A549 (cell line): ENCODE measurements around the gene COX7B. TPM values are rescaled to one million over a fixed set of nuclear protein-coding genes. Genes with fewer than 3 reads are reported as not detected.

Experiments
- ATAC-seq, 2 experiments: fragments of 200-7000 bp in 1 of 2; fragments of >200 bp in 1 of 2; cut with Nextera tagmentation in 1 of 2; cut with Tn5 transposase in 1 of 2; 3 replicates each; pipeline versions ENCODE4 v1.8.0 to v1.9.1; 2018 to 2020; ENCODE audit warnings: mild to moderate bottlenecking in 1 of 2, moderate library complexity in 1 of 2
- CTCF ChIA-PET: fragments of 300-600 bp; sonication (Branson Sonifier 250); formaldehyde crosslinking; extraction: SDS; loops from one replicate; lab custom pipeline; 2021; ENCODE audit warnings: antibody characterized with exemption, inconsistent platforms; lab: Yijun Ruan, JAX
- POLR2A ChIA-PET: fragments of 350-600 bp; formaldehyde crosslinking; extraction: SDS; loops from one replicate; lab custom pipeline; 2021; ENCODE audit warnings: antibody characterized with exemption, inconsistent platforms; lab: Yijun Ruan, JAX
- DNase-seq, 2 experiments: peaks; one replicate each; pipeline versions ENCODE4 v3.0.0 to v3.0.0-alpha.2; 2011 to 2016; ENCODE audit warnings: low read depth in 1 of 2, low spot score in 1 of 2
- FAIRE-seq: peaks from 2 replicates; lab custom pipeline; 2011; peaks lifted over from hg19 to GRCh38; lab: Jason Lieb, UNC
- H3K27ac ChIP-seq, 2 experiments: fragments of >200 bp; sonication (Bioruptor Twin); formaldehyde crosslinking; 3 replicates each; pipeline ENCODE4 v1.5.1; 2016 to 2017
- H3K4me1 ChIP-seq: fragments of >200 bp; sonication (Bioruptor Twin); formaldehyde crosslinking; 3 replicates; pipeline ENCODE4 v1.6.1; 2016
- H3K4me2 ChIP-seq: fragments of >200 bp; sonication (Bioruptor Twin); formaldehyde crosslinking; 3 replicates; pipeline ENCODE4 v1.6.1; 2016
- H3K4me3 ChIP-seq: fragments of >200 bp; sonication (Bioruptor Twin); formaldehyde crosslinking; 3 replicates; pipeline ENCODE4 v1.5.1; 2016
- H3K9me3 ChIP-seq: fragments of >200 bp; sonication (Bioruptor Twin); formaldehyde crosslinking; 3 replicates; pipeline ENCODE4 v1.6.1; 2016
- BHLHE40 ChIP-seq: IDR thresholded peaks from 2 replicates; pipeline ENCODE4 v1.6.1; 2012; ENCODE audit warnings: low read depth, low read length, inconsistent platforms
- CBX2 ChIP-seq: fragments of 200-600 bp; sonication (generic); IDR thresholded peaks from 2 replicates; pipeline ENCODE4 v1.6.1; 2016; ENCODE audit warnings: low read depth, mild to moderate bottlenecking, borderline replicate concordance
- CBX8 ChIP-seq: fragments of 200-600 bp; sonication (generic); IDR thresholded peaks from 2 replicates; pipeline ENCODE4 v1.6.1; 2016
- EHF ChIP-seq: fragments of 250-450 bp; sonication (Bioruptor Pico); IDR thresholded peaks from 2 replicates; pipeline ENCODE4 v1.5.0; 2020; ENCODE audit warnings: mild to moderate bottlenecking
- ESRRA ChIP-seq: fragments of 150-350 bp; IDR thresholded peaks from 2 replicates; pipeline ENCODE4 v1.6.1; 2014; ENCODE audit warnings: mild to moderate bottlenecking, low read length, borderline replicate concordance
- FOSL2 ChIP-seq, 2 experiments: fragments of 450-650 bp in 1 of 2; fragments of >200 bp in 1 of 2; sonication (Bioruptor Twin) in 1 of 2; formaldehyde crosslinking; IDR thresholded peaks; 2 replicates each; pipeline versions ENCODE4 v1.5.0 to v1.6.1; 2016 to 2020; ENCODE audit warnings: mild to moderate bottlenecking in 1 of 2, moderate library complexity in 1 of 2
- FOXS1 ChIP-seq: fragments of 250-450 bp; sonication (Bioruptor Pico); IDR thresholded peaks from 2 replicates; pipeline ENCODE4 v1.5.0; 2020; ENCODE audit warnings: mild to moderate bottlenecking, moderate library complexity
- GATA3 ChIP-seq: IDR thresholded peaks from 2 replicates; pipeline ENCODE4 v1.6.1; 2012; ENCODE audit warnings: borderline replicate concordance
- HEYL ChIP-seq: fragments of 250-450 bp; sonication (Bioruptor Pico); IDR thresholded peaks from 2 replicates; pipeline ENCODE4 v1.8.0; 2021; ENCODE audit warnings: mild to moderate bottlenecking, moderate library complexity
- HOXA7 ChIP-seq: fragments of 250-450 bp; sonication (Bioruptor Pico); IDR thresholded peaks from 2 replicates; pipeline ENCODE4 v1.5.0; 2020; ENCODE audit warnings: mild to moderate bottlenecking, moderate library complexity
- HOXB13 ChIP-seq: fragments of 250-450 bp; sonication (Bioruptor Pico); IDR thresholded peaks from 2 replicates; pipeline ENCODE4 v1.5.0; 2020; ENCODE audit warnings: low read depth, mild to moderate bottlenecking, moderate library complexity
- HOXB5 ChIP-seq: fragments of 250-450 bp; sonication (Bioruptor Pico); IDR thresholded peaks from 2 replicates; pipeline ENCODE4 v1.5.0; 2020; ENCODE audit warnings: mild to moderate bottlenecking, moderate library complexity
- JUN ChIP-seq, 2 experiments: fragments of >200 bp; sonication (Bioruptor Twin); formaldehyde crosslinking; IDR thresholded peaks; 2 replicates in 1 of 2; 3 replicates in 1 of 2; pipeline ENCODE4 v1.6.1; 2016 to 2017
- KDM5A ChIP-seq: fragments of 200-600 bp; sonication (generic); IDR thresholded peaks from 2 replicates; pipeline ENCODE4 v1.6.1; 2016; ENCODE audit warnings: antibody characterized with exemption, mild to moderate bottlenecking
- PHF8 ChIP-seq: fragments of 200-600 bp; sonication (generic); IDR thresholded peaks from 2 replicates; pipeline ENCODE4 v1.6.1; 2016; ENCODE audit warnings: low read depth, mild to moderate bottlenecking, antibody characterized with exemption, moderate library complexity, borderline replicate concordance
- POLR2A ChIP-seq: IDR thresholded peaks from 2 replicates; pipeline ENCODE4 v1.6.1; 2012; ENCODE audit warnings: mild to moderate bottlenecking, low read length
- RAD21 ChIP-seq, 2 experiments: fragments of >200 bp in 1 of 2; sonication (Bioruptor Twin) in 1 of 2; formaldehyde crosslinking in 1 of 2; IDR thresholded peaks in 1 of 2; conservative IDR thresholded peaks in 1 of 2; 2 replicates in 1 of 2; 3 replicates in 1 of 2; pipeline ENCODE4 v1.6.1; 2012 to 2018; ENCODE audit warnings: inconsistent platforms in 1 of 2
- RARB ChIP-seq: fragments of 250-450 bp; sonication (Bioruptor Pico); IDR thresholded peaks from 2 replicates; pipeline ENCODE4 v1.8.0; 2021; ENCODE audit warnings: mild to moderate bottlenecking, moderate library complexity
- RCOR1 ChIP-seq: fragments of 150-350 bp; IDR thresholded peaks from 2 replicates; pipeline ENCODE4 v1.6.1; 2014; ENCODE audit warnings: antibody characterized with exemption, low read length, low read depth
- RNF2 ChIP-seq: fragments of 200-600 bp; sonication (generic); IDR thresholded peaks from 2 replicates; pipeline ENCODE4 v1.6.1; 2016; ENCODE audit warnings: low read depth, mild to moderate bottlenecking, antibody characterized with exemption, moderate library complexity, borderline replicate concordance
- SMC3 ChIP-seq: fragments of >200 bp; sonication (Bioruptor Twin); formaldehyde crosslinking; IDR thresholded peaks from 3 replicates; pipeline ENCODE4 v1.6.1; 2018; ENCODE audit warnings: inconsistent platforms
- TFCP2L1 ChIP-seq: fragments of 250-450 bp; sonication (Bioruptor Pico); IDR thresholded peaks from 2 replicates; pipeline ENCODE4 v1.5.0; 2021; ENCODE audit warnings: mild to moderate bottlenecking
- TP53 ChIP-seq: fragments of 250-450 bp; sonication (Bioruptor Pico); IDR thresholded peaks from 2 replicates; pipeline ENCODE4 v1.5.0; 2021; ENCODE audit warnings: mild to moderate bottlenecking, moderate library complexity
- ZFP36 ChIP-seq: fragments of 450-650 bp; IDR thresholded peaks from 2 replicates; pipeline ENCODE4 v1.6.1; 2014; ENCODE audit warnings: borderline replicate concordance; ENCODE audit not compliant: partially characterized antibody
- ZNF302 ChIP-seq: fragments of 250-450 bp; sonication (Bioruptor Pico); IDR thresholded peaks from 2 replicates; pipeline ENCODE4 v1.9.0; 2021; ENCODE audit warnings: inconsistent platforms, mild to moderate bottlenecking, moderate library complexity
- WGBS: methylation state at CpG from one replicate; pipeline ENCODE4 v1.1.6; 2017; ENCODE audit errors: missing lambda C conversion rate; 5-methylcytosine and 5-hydroxymethylcytosine counted together
- polyA plus RNA-seq, 4 experiments: library from polyadenylated mRNA; depleted of rRNA in 3 of 4; stranded (reverse); fragments of >200 nt; fragmentation: RNase III in 1 of 4; extraction: RNeasy Plus Mini Kit Qiagen cat#74134 plus additional on column Dnase treatment in 1 of 4; gene quantifications; 2 replicates in 3 of 4; 3 replicates in 1 of 4; pipeline ENCODE4 v1.2.3, GENCODE V29; 2011 to 2017
- TF ChIP-seq, protein P1 (sequence below): fragments of >200 bp; sonication (Bioruptor Twin); formaldehyde crosslinking; IDR thresholded peaks from 3 replicates; pipeline ENCODE4 v1.6.1; 2016
- TF ChIP-seq, protein P2 (sequence below): fragments of 450-650 bp; IDR thresholded peaks from 2 replicates; pipeline ENCODE4 v1.6.1; 2014; ENCODE audit warnings: antibody characterized with exemption
- TF ChIP-seq, protein P3 (sequence below): IDR thresholded peaks from 2 replicates; pipeline ENCODE4 v1.6.1; 2012
- TF ChIP-seq, protein P4 (sequence below): fragments of >200 bp; sonication (Bioruptor Twin); formaldehyde crosslinking; IDR thresholded peaks from 3 replicates; pipeline ENCODE4 v1.5.1; 2016
- TF ChIP-seq, protein P5 (sequence below): fragments of >200 bp; sonication (Bioruptor Twin); formaldehyde crosslinking; IDR thresholded peaks from 2 replicates; pipeline ENCODE4 v1.6.1; 2016
- TF ChIP-seq, protein P6 (sequence below): IDR thresholded peaks from 2 replicates; pipeline ENCODE4 v1.6.1; 2012; ENCODE audit warnings: low read depth, borderline replicate concordance
- TF ChIP-seq, protein P7 (sequence below): fragments of 250-450 bp; sonication (Bioruptor Pico); IDR thresholded peaks from 2 replicates; pipeline ENCODE4 v1.5.0; 2021; ENCODE audit warnings: mild to moderate bottlenecking, moderate library complexity, borderline replicate concordance
- TF ChIP-seq, protein P8 (sequence below): IDR thresholded peaks from 2 replicates; pipeline ENCODE4 v1.6.1; 2012

COX7B gene
- polyA plus RNA-seq, 2 of the 4 experiments (the other 2 are of a cell fraction): 792 to 1,133 TPM

DNA sequence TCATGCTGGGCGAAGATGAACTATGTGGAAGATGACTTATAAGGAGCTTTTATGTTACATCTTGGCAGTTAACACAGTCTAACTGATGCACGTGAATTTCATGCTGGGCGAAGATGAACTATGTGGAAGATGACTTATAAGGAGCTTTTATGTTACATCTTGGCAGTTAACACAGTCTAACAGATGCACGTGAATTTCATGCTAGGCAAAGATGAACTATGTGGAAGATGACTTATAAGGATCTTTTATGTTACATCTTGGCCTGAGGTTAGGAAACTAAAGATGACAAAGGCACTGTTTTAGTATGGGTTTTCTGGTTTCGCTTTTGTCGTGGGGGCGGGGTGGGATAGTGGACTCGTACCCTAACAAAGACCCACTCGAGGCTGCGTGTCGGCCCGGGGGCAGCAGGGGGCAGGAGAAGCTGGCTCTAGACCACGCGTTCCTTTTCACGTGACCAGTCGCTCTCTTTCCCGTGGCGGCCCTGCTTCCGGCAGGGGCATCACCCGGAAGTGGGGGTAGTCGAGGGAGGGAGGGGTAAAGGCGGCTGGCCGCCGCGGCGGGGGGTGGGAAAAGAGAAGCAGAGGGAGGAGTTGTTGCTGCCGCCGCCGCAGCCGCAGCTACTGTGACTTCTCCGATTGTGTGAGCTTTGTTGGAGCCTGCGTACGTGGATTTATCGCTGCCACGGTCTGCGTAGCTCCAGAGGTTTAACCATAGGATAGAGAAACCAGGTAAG, 11.0 kb downstream of the COX7B start, which contains the start of gene ATP7A:
ATP7A (plus strand) TSS at position 586 of the 733 bp plus-strand sequence. CDS start 60,949 bp downstream, outside the sequence.
- Histone ChIP-seq H3K4me3 (peak within 1 kb of the TSS; percentile 58), H3K4me2 (peak within 1 kb of the TSS; percentile 79), H3K27ac (peak within 1 kb of the TSS; percentile 80 to 86), H3K4me1 (peaks cover 12% of the 10 kb centered on the region; the same call in 2 of the 3 replicates), H3K9me3 (no peaks in the 10 kb centered on the region)
- ATAC-seq (peak; percentile 96 to 98), DNase-seq (peak; percentile 92 to 95), FAIRE-seq (no peak)
- ChIA-PET CTCF (interaction anchor here (0.9 to 8.0 kb wide), 9 partner anchors 10 to 209 kb away, joined by 3 to 52 read pairs (median 5); partner anchors contain the start of gene COX7B), POLR2A (interaction anchor here (0.7 to 4.1 kb wide), 2 partner anchors 11 to 109 kb away, joined by 7 to 48 read pairs; partner anchors contain the start of gene COX7B)
- 6% methylated on average over 15 of the region's 36 CpGs for WGBS
- TF ChIP-seq KDM5A (peak; percentile 55; the same call in 1 of the 2 replicates), ZNF302 (CRISPR knock-in tag) (no peak), FOXS1 (CRISPR knock-in tag) (no peak), RAD21 (conservative IDR thresholded peaks at IDR 0.05 in 1 of 2, IDR thresholded peaks at IDR 0.05 in 1 of 2) (peak; percentile 77 to 88), ESRRA (no peak), ZFP36 (no peak), TFCP2L1 (no peak), CBX2 (no peak), PHF8 (no peak), HOXB13 (CRISPR knock-in tag) (no peak), RNF2 (no peak), CBX8 (no peak), HOXA7 (no peak), POLR2A (0 out of 2 replicates have a peak, but pooled peaks have one; percentile 39), HOXB5 (no peak), FOSL2 (IDR thresholded peaks at IDR 0.05) (no peak), FOSL2 (CRISPR knock-in tag; IDR thresholded peaks at IDR 0.05) (no peak), HEYL (no peak), RARB (no peak), SMC3 (peak; percentile 89), TP53 (CRISPR knock-in tag) (no peak), JUN (IDR thresholded peaks at IDR 0.05) (peak in 1 of 2 experiments; percentile 59; a peak in 1 of 5 replicates), EHF (no peak), BHLHE40 (peak; percentile 67), RCOR1 (no peak), GATA3 (no peak)
- TF ChIP-seq, protein P1, sequence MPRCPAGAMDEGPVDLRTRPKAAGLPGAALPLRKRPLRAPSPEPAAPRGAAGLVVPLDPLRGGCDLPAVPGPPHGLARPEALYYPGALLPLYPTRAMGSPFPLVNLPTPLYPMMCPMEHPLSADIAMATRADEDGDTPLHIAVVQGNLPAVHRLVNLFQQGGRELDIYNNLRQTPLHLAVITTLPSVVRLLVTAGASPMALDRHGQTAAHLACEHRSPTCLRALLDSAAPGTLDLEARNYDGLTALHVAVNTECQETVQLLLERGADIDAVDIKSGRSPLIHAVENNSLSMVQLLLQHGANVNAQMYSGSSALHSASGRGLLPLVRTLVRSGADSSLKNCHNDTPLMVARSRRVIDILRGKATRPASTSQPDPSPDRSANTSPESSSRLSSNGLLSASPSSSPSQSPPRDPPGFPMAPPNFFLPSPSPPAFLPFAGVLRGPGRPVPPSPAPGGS: no peak
- TF ChIP-seq, protein P2, sequence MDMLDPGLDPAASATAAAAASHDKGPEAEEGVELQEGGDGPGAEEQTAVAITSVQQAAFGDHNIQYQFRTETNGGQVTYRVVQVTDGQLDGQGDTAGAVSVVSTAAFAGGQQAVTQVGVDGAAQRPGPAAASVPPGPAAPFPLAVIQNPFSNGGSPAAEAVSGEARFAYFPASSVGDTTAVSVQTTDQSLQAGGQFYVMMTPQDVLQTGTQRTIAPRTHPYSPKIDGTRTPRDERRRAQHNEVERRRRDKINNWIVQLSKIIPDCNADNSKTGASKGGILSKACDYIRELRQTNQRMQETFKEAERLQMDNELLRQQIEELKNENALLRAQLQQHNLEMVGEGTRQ: peak; percentile 81
- TF ChIP-seq, protein P3, sequence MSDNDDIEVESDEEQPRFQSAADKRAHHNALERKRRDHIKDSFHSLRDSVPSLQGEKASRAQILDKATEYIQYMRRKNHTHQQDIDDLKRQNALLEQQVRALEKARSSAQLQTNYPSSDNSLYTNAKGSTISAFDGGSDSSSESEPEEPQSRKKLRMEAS: peak; percentile 92
- TF ChIP-seq, protein P4, sequence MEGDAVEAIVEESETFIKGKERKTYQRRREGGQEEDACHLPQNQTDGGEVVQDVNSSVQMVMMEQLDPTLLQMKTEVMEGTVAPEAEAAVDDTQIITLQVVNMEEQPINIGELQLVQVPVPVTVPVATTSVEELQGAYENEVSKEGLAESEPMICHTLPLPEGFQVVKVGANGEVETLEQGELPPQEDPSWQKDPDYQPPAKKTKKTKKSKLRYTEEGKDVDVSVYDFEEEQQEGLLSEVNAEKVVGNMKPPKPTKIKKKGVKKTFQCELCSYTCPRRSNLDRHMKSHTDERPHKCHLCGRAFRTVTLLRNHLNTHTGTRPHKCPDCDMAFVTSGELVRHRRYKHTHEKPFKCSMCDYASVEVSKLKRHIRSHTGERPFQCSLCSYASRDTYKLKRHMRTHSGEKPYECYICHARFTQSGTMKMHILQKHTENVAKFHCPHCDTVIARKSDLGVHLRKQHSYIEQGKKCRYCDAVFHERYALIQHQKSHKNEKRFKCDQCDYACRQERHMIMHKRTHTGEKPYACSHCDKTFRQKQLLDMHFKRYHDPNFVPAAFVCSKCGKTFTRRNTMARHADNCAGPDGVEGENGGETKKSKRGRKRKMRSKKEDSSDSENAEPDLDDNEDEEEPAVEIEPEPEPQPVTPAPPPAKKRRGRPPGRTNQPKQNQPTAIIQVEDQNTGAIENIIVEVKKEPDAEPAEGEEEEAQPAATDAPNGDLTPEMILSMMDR: peak; percentile 62
- TF ChIP-seq, protein P5, sequence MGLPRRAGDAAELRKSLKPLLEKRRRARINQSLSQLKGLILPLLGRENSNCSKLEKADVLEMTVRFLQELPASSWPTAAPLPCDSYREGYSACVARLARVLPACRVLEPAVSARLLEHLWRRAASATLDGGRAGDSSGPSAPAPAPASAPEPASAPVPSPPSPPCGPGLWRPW: no peak
- TF ChIP-seq, protein P6, sequence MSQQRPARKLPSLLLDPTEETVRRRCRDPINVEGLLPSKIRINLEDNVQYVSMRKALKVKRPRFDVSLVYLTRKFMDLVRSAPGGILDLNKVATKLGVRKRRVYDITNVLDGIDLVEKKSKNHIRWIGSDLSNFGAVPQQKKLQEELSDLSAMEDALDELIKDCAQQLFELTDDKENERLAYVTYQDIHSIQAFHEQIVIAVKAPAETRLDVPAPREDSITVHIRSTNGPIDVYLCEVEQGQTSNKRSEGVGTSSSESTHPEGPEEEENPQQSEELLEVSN: no peak
- TF ChIP-seq, protein P7, sequence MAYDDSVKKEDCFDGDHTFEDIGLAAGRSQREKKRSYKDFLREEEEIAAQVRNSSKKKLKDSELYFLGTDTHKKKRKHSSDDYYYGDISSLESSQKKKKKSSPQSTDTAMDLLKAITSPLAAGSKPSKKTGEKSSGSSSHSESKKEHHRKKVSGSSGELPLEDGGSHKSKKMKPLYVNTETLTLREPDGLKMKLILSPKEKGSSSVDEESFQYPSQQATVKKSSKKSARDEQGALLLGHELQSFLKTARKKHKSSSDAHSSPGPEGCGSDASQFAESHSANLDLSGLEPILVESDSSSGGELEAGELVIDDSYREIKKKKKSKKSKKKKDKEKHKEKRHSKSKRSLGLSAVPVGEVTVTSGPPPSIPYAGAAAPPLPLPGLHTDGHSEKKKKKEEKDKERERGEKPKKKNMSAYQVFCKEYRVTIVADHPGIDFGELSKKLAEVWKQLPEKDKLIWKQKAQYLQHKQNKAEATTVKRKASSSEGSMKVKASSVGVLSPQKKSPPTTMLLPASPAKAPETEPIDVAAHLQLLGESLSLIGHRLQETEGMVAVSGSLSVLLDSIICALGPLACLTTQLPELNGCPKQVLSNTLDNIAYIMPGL (CRISPR knock-in tag): no peak
- TF ChIP-seq, protein P8, sequence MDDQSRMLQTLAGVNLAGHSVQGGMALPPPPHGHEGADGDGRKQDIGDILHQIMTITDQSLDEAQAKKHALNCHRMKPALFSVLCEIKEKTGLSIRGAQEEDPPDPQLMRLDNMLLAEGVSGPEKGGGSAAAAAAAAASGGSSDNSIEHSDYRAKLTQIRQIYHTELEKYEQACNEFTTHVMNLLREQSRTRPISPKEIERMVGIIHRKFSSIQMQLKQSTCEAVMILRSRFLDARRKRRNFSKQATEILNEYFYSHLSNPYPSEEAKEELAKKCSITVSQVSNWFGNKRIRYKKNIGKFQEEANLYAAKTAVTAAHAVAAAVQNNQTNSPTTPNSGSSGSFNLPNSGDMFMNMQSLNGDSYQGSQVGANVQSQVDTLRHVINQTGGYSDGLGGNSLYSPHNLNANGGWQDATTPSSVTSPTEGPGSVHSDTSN: no peak
